Lower leg skin (tissue), 3 donors: Measurements from ENCODE around the gene GLYATL3.

Source experiments
- POLR2A ChIP-seq, 2 donors: fragments of 450-650 bp; IDR thresholded peaks; one replicate each; pipeline ENCODE4 v1.6.1; 2016 to 2017; ENCODE audit warnings: antibody characterized with exemption in 2 of 2, mild to moderate bottlenecking in 1 of 2, moderate library complexity in 1 of 2
- TF ChIP-seq, protein P1 (sequence below), 3 donors: fragments of 450-650 bp; IDR thresholded peaks; one replicate each; pipeline ENCODE4 v1.5.1; 2016; ENCODE audit warnings: antibody characterized with exemption in 3 of 3, mild to moderate bottlenecking in 3 of 3, moderate library complexity in 2 of 3

DNA sequence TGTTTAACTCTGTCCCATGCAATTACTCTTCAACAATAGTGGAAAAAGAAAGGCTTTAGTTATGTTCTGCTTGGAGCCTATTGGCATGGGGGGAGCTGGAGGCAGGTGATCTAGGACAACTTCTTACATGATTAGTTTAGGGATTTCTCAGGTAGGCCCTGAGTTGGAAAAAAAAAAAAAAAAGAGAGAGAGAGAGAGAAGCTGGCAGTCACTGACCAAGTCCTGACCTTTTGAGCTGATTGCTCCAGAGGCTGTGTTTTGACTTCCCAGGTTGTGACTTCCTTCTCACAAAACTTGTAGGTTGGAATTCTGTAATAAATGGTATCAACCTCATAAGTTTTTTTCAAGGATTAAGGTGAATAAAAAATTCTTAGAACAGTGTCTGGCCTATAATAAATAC is 58.5 kb downstream of the GLYATL3 start:
- TF ChIP-seq POLR2A (IDR thresholded peaks at IDR 0.05), result no peak
- TF ChIP-seq, protein P1, sequence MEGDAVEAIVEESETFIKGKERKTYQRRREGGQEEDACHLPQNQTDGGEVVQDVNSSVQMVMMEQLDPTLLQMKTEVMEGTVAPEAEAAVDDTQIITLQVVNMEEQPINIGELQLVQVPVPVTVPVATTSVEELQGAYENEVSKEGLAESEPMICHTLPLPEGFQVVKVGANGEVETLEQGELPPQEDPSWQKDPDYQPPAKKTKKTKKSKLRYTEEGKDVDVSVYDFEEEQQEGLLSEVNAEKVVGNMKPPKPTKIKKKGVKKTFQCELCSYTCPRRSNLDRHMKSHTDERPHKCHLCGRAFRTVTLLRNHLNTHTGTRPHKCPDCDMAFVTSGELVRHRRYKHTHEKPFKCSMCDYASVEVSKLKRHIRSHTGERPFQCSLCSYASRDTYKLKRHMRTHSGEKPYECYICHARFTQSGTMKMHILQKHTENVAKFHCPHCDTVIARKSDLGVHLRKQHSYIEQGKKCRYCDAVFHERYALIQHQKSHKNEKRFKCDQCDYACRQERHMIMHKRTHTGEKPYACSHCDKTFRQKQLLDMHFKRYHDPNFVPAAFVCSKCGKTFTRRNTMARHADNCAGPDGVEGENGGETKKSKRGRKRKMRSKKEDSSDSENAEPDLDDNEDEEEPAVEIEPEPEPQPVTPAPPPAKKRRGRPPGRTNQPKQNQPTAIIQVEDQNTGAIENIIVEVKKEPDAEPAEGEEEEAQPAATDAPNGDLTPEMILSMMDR (IDR thresholded peaks at IDR 0.05), result no peak
